ENCODE data around the gene SLC26A11.
"Not testable (repeated sequence)": the region's sequence is repeated elsewhere in the genome, so short reads cannot be mapped to it uniquely, and the experiment has no call there.

Gene SLC26A11

GRCh38 chr17:80287806-80288567, 67.8 kb downstream of the SLC26A11 start:
- DNase-seq = no peak

DNA sequence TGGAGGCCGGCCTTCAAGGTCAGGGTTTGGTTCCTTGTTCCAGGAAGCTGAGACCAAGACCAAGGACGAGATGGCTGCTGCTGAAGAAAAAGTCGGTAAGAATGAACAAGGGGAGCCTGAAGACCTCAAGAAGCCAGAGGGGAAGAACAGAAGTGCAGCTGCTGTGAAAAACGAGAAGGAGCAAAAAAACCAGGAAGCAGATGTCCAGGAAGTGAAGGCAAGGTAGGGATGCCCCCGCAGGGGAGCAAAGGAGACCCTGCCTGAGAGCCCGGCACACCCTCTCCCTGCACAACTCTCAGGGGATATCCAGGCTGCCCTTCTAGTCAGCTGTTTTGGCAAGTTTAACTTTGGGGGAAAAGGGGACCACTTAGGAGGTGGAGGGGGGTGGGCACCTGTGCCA, 69.4 kb downstream of the SLC26A11 start:
- DNase-seq = no peak

- DNase-seq = no peak
Measured at GRCh38 chr17:80290156-80290555, 69.9 kb downstream of the SLC26A11 start.

GRCh38 chr17:80291260-80291659, 71.0 kb downstream of the SLC26A11 start:
- no peak for DNase-seq

GRCh38 chr17:80291691-80292487, 71.7 kb downstream of the SLC26A11 start:
- DNase-seq = no peak

GRCh38 chr17:80292521-80292971, 72.3 kb downstream of the SLC26A11 start:
- no peak for DNase-seq

- DNase-seq = no peak
Measured at GRCh38 chr17:80294210-80294609, 74.0 kb downstream of the SLC26A11 start.

- no peak for DNase-seq
Measured at GRCh38 chr17:80294653-80295052, 74.4 kb downstream of the SLC26A11 start.

DNA sequence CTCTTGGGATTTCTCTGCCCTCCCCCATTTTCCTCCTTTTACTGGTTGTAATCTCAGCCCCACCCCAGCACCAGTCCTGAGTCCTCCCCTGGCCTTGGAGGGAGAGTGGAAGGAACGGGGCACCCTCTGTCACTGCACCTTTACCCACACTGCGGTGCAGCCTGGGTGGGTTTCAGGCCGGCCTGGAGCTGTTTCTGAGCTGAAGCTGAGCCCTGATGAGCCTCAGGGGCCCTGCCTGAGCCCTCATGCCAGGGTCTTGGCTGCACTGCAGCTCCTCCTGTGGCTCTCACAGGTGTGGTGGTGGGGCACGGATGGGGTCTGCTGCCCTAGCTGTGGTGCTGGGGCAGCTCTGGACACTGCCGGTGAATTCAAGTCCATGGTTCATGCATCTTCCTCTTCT, 74.9 kb downstream of the SLC26A11 start:
- no peak for DNase-seq

- DNase-seq = no peak
Measured at GRCh38 chr17:80295559-80295958, 75.3 kb downstream of the SLC26A11 start.

- no peak for DNase-seq
Measured at GRCh38 chr17:80296221-80296620, 76.0 kb downstream of the SLC26A11 start.

DNA sequence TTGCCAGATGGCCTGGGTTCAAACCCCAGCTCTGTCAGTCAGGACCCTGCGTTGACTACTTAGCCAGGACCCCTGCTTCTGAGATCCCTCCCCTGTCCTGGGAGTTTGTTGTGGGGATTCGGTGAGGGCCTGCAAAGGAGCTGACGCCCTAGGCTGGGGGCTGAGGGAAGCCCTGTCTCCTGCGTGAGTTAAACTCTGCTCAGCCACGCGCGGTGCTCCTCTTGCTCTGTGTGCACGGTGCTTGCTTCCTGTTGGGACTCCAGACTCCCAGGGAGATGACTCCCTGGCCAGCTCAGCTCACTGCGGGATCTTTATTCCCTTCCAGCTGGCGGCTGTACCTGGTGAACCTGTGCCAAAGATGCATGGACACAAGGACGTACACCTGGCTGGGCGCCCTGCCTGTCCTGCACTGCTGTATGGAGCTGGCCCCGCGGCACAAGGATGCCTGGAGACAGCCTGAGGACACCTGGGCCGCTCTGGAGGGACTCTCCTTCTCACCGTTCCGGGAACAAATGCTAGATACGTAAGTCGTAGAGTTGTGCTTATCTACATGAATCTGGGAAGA, 77.9 kb downstream of the SLC26A11 start:
- no peak for DNase-seq

GRCh38 chr17:80299350-80300100, 79.3 kb downstream of the SLC26A11 start:
- DNase-seq = not testable (repeated sequence)

DNA sequence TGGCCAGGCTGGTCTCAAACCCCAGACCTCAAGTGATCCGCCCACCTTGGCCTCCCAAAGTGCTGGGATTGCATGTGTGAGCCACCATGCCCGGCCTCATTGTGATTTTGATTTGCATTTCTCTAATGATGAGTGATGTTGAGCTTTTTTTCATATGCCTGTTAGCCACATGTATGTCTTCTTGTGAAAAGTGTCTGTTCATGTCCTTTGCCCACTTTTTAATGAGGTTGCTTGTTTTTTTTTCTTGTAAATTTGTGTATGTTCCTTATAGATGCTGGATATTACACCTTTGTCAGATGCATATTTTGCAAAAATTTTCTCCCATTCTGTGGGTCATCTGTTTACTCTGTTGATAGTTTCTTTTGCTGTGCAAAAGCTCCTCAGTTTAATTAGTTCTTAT, 80.5 kb downstream of the SLC26A11 start:
- not testable (repeated sequence) for DNase-seq
